ENCODE results near the gene EXOSC7. TPM values are rescaled to one million over a fixed set of nuclear protein-coding genes. Genes with fewer than 3 reads are reported as not detected.

Gene EXOSC7
- total RNA-seq, 4 donors from 2014 or later, result 57.4 to 80.3 (median 60.9) TPM

GRCh38 chr3:44996556-44996969 lies 20.5 kb downstream of the EXOSC7 start:
- Histone ChIP-seq H3K4me1 (peaks cover 28 to 42% of the 10 kb centered on the region in 2 donors), H3K36me3 (peaks cover 0 to 31% of the 10 kb centered on the region in 2 donors), H3K9me3 (no peaks in the 10 kb centered on the region), H3K4me3 (peak overlapping the region in 1 of 4 donors; percentile 21), H3K27ac (peak overlapping the region; percentile 61 to 89 (median 71)), H3K27me3 (no peaks in the 10 kb centered on the region)
- in situ Hi-C loops (cut with MboI; ENCODE audit: low sequenced_read_pairs in 4 of 4) (no loop called here), intact Hi-C loops (cut with DNase I; ENCODE audit: low total_unique reads) (no loop called here)
- DNase-seq (peak in 1 of 2 donors; percentile 51), ATAC-seq (peak; percentile 88 to 92)
- no peak for TF ChIP-seq POLR2A (IDR thresholded peaks at IDR 0.05)

GRCh38 chr3:44999782-45000181 lies 23.7 kb downstream of the EXOSC7 start:
- H3K27me3 ChIP-seq, result no peaks in the 10 kb centered on the region
- intact Hi-C loops (cut with DNase I; ENCODE audit: low total_unique reads) (no loop called here), in situ Hi-C loops (cut with MboI; ENCODE audit: low sequenced_read_pairs in 4 of 4) (no loop called here)
- no peak for DNase-seq
- no peak overlapping the region for H3K4me3 ChIP-seq
- H3K4me1 ChIP-seq, result peaks cover 32 to 51% of the 10 kb centered on the region in 2 donors
- TF ChIP-seq CTCF (IDR thresholded peaks at IDR 0.05 in 4 of 5, conservative IDR thresholded peaks at IDR 0.05 in 1 of 5), result no peak
- no peak for TF ChIP-seq POLR2A (IDR thresholded peaks at IDR 0.05)
- no peak for ATAC-seq
- no peaks in the 10 kb centered on the region for H3K9me3 ChIP-seq
- peaks cover 0 to 28% of the 10 kb centered on the region in 2 donors for H3K36me3 ChIP-seq
- H3K27ac ChIP-seq, result peak overlapping the region in 3 of 4 donors; percentile 0 to 89 (median 39)

GRCh38 chr3:45000823-45001222 lies 24.8 kb downstream of the EXOSC7 start:
- TF ChIP-seq CTCF (IDR thresholded peaks at IDR 0.05 in 4 of 5, conservative IDR thresholded peaks at IDR 0.05 in 1 of 5) (no peak), POLR2A (IDR thresholded peaks at IDR 0.05) (no peak)
- intact Hi-C loops (cut with DNase I; ENCODE audit: low total_unique reads) (no loop called here), in situ Hi-C loops (cut with MboI; ENCODE audit: low sequenced_read_pairs in 4 of 4) (no loop called here)
- H3K4me1 ChIP-seq, result peaks cover 23 to 43% of the 10 kb centered on the region in 2 donors
- no peak overlapping the region for H3K4me3 ChIP-seq
- H3K9me3 ChIP-seq, result no peaks in the 10 kb centered on the region
- DNase-seq, result no peak
- H3K27me3 ChIP-seq, result no peaks in the 10 kb centered on the region
- no peak for ATAC-seq
- H3K36me3 ChIP-seq, result peaks cover 0 to 38% of the 10 kb centered on the region in 2 donors
- H3K27ac ChIP-seq, result peak overlapping the region; percentile 31 to 89 (median 58)

- Histone ChIP-seq H3K27me3 (no peaks in the 10 kb centered on the region), H3K4me3 (no peak overlapping the region), H3K4me1 (peaks cover 15 to 36% of the 10 kb centered on the region in 2 donors), H3K9me3 (no peaks in the 10 kb centered on the region), H3K27ac (peak overlapping the region; percentile 64 to 89 (median 76)), H3K36me3 (peaks cover 0 to 38% of the 10 kb centered on the region in 2 donors)
- in situ Hi-C loops (cut with MboI; ENCODE audit: low sequenced_read_pairs in 4 of 4) (no loop called here), intact Hi-C loops (cut with DNase I; ENCODE audit: low total_unique reads) (no loop called here)
- TF ChIP-seq POLR2A (IDR thresholded peaks at IDR 0.05) (no peak), CTCF (IDR thresholded peaks at IDR 0.05 in 4 of 5, conservative IDR thresholded peaks at IDR 0.05 in 1 of 5) (peak in 1 of 5 experiments; percentile 11)
- DNase-seq, result no peak
- no peak for ATAC-seq
Measured at GRCh38 chr3:45001738-45002137, 25.7 kb downstream of the EXOSC7 start.

GRCh38 chr3:45002139-45002660 lies 26.2 kb downstream of the EXOSC7 start:
- intact Hi-C loops (cut with DNase I; ENCODE audit: low total_unique reads), result no loop called here
- Histone ChIP-seq H3K9me3 (no peaks in the 10 kb centered on the region), H3K4me3 (no peak overlapping the region), H3K27ac (peak overlapping the region; percentile 64 to 89 (median 76)), H3K27me3 (no peaks in the 10 kb centered on the region), H3K36me3 (peaks cover 0 to 38% of the 10 kb centered on the region in 2 donors), H3K4me1 (peaks cover 19 to 41% of the 10 kb centered on the region in 2 donors)
- TF ChIP-seq POLR2A (IDR thresholded peaks at IDR 0.05) (no peak), CTCF (IDR thresholded peaks at IDR 0.05 in 4 of 5, conservative IDR thresholded peaks at IDR 0.05 in 1 of 5) (peak in 1 of 5 experiments; percentile 2)
- in situ Hi-C loops (cut with MboI; ENCODE audit: low sequenced_read_pairs in 4 of 4), result no loop called here
- ATAC-seq (peak in 1 of 2 donors; percentile 50), DNase-seq (no peak)
